ENCODE results near the gene SLC35B4. TPM values are rescaled to one million over a fixed set of nuclear protein-coding genes. Genes with fewer than 3 reads are reported as not detected.

Gene SLC35B4
- total RNA-seq, 4 donors from 2014 or later, result 3.7 to 8.6 (median 7.0) TPM

- 37 to 39% methylated on average over 13 of the region's 20 CpGs for WGBS, 2 donors
- intact Hi-C loops (cut with DNase I), result no loop called here
- H3K27me3 ChIP-seq, result no peaks in the 10 kb centered on the region
- DNase-seq, result no peak
- TF ChIP-seq CTCF (IDR thresholded peaks at IDR 0.05), result no peak
- TF ChIP-seq POLR2A (IDR thresholded peaks at IDR 0.05), result no peak
- H3K9me3 ChIP-seq, result no peaks in the 10 kb centered on the region
- no peaks in the 10 kb centered on the region for H3K36me3 ChIP-seq
- peaks cover 6 to 15% (median 10%) of the 10 kb centered on the region in 3 donors for H3K4me1 ChIP-seq
- H3K27ac ChIP-seq, result peak overlapping the region; percentile 81 to 93 (median 88)
- peak overlapping the region; percentile 73 to 99 (median 92) for H3K4me3 ChIP-seq
Observed at GRCh38 chr7:134315679-134316538, 821 bp downstream of the SLC35B4 start.

DNA sequence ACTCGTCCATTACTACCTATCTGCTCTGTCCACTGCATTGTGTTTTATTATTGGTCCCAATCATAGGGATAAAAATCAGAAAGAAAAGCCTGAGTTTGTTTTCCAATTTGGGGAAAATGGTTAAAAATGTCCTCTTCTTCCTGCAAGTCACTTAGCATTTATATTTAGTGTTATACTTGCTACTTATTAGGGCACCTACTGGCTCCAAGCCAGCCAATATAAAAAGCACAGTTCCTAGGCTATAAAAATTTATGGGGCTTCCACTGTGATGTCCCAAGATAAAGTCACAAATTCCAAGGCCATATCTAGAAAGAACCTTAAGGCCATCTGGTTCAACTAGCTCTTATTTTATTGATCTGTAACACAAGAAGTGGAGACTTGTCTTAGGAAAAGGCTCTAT, 3.2 kb downstream of the SLC35B4 start:
- no peak for TF ChIP-seq POLR2A (IDR thresholded peaks at IDR 0.05)
- TF ChIP-seq CTCF (IDR thresholded peaks at IDR 0.05), result no peak
- no peaks in the 10 kb centered on the region for H3K9me3 ChIP-seq
- no peak overlapping the region for H3K27ac ChIP-seq
- no peak for DNase-seq
- WGBS, 2 donors, result 74 to 88% methylated on average over 1 of the region's 1 CpG
- peaks cover 0 to under 1% (median 0%) of the 10 kb centered on the region in 3 donors for H3K36me3 ChIP-seq
- peaks cover 6 to 15% (median 10%) of the 10 kb centered on the region in 3 donors for H3K4me1 ChIP-seq
- no peaks in the 10 kb centered on the region for H3K27me3 ChIP-seq
- intact Hi-C loops (cut with DNase I), result no loop called here
- H3K4me3 ChIP-seq, result no peak overlapping the region

- no peak for TF ChIP-seq CTCF (IDR thresholded peaks at IDR 0.05)
- no peak for TF ChIP-seq POLR2A (IDR thresholded peaks at IDR 0.05)
- no peak for DNase-seq
- peaks cover 0 to 9% (median 0%) of the 10 kb centered on the region in 3 donors for H3K36me3 ChIP-seq
- no peak overlapping the region for H3K27ac ChIP-seq
- peaks cover 6 to 15% (median 10%) of the 10 kb centered on the region in 3 donors for H3K4me1 ChIP-seq
- no peaks in the 10 kb centered on the region for H3K27me3 ChIP-seq
- intact Hi-C loops (cut with DNase I), result no loop called here
- WGBS, 2 donors, result 86 to 90% methylated on average over 6 of the region's 6 CpGs
- H3K4me3 ChIP-seq, result no peak overlapping the region
- H3K9me3 ChIP-seq, result no peaks in the 10 kb centered on the region
Observed at GRCh38 chr7:134312717-134313116, 4.0 kb downstream of the SLC35B4 start.

- H3K36me3 ChIP-seq, result peaks cover 0 to 14% (median 0%) of the 10 kb centered on the region in 3 donors
- H3K9me3 ChIP-seq, result no peaks in the 10 kb centered on the region
- WGBS, 2 donors, result 92 to 100% methylated on average over 4 of the region's 4 CpGs
- no peak overlapping the region for H3K4me3 ChIP-seq
- TF ChIP-seq CTCF (IDR thresholded peaks at IDR 0.05) (no peak), POLR2A (IDR thresholded peaks at IDR 0.05) (no peak)
- intact Hi-C loops (cut with DNase I), result no loop called here
- no peak overlapping the region for H3K27ac ChIP-seq
- peaks cover 6 to 9% (median 7%) of the 10 kb centered on the region in 3 donors for H3K4me1 ChIP-seq
- no peak for DNase-seq
- no peaks in the 10 kb centered on the region for H3K27me3 ChIP-seq
Observed at GRCh38 chr7:134311807-134312206, 4.9 kb downstream of the SLC35B4 start.

- 90 to 93% methylated on average over 4 of the region's 4 CpGs for WGBS, 2 donors
- no peak overlapping the region for H3K27ac ChIP-seq
Observed at GRCh38 chr7:134308548-134308947, 8.2 kb downstream of the SLC35B4 start.

More at GRCh38 chr7:134308548-134308947, 8.2 kb downstream of the SLC35B4 start:
- no peak for DNase-seq
- Histone ChIP-seq H3K27me3 (no peaks in the 10 kb centered on the region), H3K4me3 (no peak overlapping the region), H3K36me3 (peaks cover 0 to 36% (median 0%) of the 10 kb centered on the region in 3 donors), H3K4me1 (no peaks in the 10 kb centered on the region), H3K9me3 (no peaks in the 10 kb centered on the region)
- intact Hi-C loops (cut with DNase I), result no loop called here
- TF ChIP-seq POLR2A (IDR thresholded peaks at IDR 0.05) (no peak), CTCF (IDR thresholded peaks at IDR 0.05) (no peak)
